G401 (cell line): ENCODE data around the gene NLGN4Y. TPM values are rescaled to one million over a fixed set of nuclear protein-coding genes. Genes with fewer than 3 reads are reported as not detected.
"Not testable (repeated sequence)": the region's sequence is repeated elsewhere in the genome, so short reads cannot be mapped to it uniquely, and the experiment has no call there.

ENCODE experiments used
- DNase-seq: peaks from one replicate; pipeline ENCODE4 v3.0.0-alpha.2; 2015; ENCODE audit warnings: low spot score
- in situ Hi-C: cut with HindIII; loops from 2 replicates; pipeline ENCODE4 v1.10.0; 2016; ENCODE audit warnings: low sequenced_read_pairs, mixed read lengths
- total RNA-seq: library from RNA; depleted of rRNA; stranded (reverse); fragments of >200 nt; shearing (Covaris generic); gene quantifications from 2 replicates; pipeline ENCODE4 v1.2.3, GENCODE V29; 2014

NLGN4Y gene
- total RNA-seq, 1 experiment from 2014 or later: 31.4 TPM

DNA sequence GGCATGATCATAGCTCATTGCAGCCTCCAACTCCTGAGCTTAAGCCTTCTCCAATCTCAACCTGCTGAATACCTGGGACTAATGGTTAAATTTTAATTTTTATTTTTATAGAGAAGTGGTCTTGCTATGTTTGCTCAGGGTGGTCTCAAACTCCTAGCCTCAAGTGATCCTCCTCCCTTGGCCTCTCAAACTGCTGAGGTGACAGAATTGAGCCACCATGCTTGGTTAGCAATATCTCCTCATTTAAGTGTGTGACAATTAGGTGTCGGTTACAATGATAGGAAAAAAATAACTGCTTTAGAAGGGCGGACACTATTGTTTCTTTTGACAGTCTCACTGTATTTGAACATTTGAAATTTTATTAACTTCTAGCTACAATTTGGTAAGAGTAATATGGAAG lies 300.3 kb downstream of the NLGN4Y start:
- in situ Hi-C loops: no loop called here
- DNase-seq: no peak

- in situ Hi-C loops: no loop called here
- DNase-seq: no peak
Measured at GRCh38 chrY:14825728-14826127, 301.4 kb downstream of the NLGN4Y start.

- in situ Hi-C loops: no loop called here
- no peak for DNase-seq
Measured at GRCh38 chrY:14828531-14828930, 304.2 kb downstream of the NLGN4Y start.

DNA sequence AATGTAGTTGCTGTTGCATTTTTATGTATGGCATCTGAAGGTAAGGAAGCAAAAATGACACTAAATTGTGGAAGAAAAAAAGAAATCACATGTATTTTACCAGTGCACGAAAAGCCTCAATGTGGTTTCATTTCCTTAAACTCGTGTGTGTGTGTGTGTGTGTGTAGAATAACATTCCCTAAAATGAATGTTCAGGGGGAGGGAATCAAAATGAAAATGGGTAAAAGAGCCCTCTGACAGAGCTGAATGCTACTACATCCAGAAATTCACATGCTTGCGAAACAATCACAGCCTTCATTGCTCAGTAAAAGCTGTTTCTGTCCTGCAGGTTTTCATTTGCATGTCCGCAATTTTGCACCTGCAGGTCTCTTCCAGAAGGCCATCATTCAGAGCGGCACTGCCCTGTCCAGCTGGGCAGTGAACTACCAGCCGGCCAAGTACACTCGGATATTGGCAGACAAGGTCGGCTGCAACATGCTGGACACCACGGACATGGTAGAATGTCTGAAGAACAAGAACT lies 305.1 kb downstream of the NLGN4Y start:
- DNase-seq: peak; percentile 21
- in situ Hi-C loops: no loop called here

GRCh38 chrY:14834103-14835060 lies 310.1 kb downstream of the NLGN4Y start:
- DNase-seq: peak; percentile 19
- in situ Hi-C loops: no loop called here

GRCh38 chrY:14837466-14837865 lies 313.1 kb downstream of the NLGN4Y start:
- in situ Hi-C loops: no loop called here
- DNase-seq: no peak

DNA sequence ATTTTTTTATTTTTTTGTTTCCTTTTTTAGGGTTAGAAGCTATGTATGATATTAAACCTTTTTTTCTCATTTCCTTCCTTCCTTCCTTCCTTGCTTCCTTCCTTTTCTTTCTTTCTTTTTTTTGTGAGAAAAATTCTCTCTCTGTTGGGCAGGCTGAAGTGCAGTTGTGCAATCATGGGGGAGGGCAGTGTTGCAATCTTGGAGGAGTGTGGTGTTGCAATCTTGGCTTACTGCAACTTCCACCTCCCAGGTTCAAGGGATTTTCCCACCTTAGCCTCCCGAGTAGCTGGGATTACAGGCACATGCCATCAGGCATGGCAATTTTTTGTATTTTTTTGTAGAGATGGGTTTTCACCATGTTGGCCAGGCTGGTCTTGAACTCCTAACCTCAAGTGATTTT lies 326.4 kb downstream of the NLGN4Y start:
- in situ Hi-C loops: no loop called here
- DNase-seq: no peak

DNA sequence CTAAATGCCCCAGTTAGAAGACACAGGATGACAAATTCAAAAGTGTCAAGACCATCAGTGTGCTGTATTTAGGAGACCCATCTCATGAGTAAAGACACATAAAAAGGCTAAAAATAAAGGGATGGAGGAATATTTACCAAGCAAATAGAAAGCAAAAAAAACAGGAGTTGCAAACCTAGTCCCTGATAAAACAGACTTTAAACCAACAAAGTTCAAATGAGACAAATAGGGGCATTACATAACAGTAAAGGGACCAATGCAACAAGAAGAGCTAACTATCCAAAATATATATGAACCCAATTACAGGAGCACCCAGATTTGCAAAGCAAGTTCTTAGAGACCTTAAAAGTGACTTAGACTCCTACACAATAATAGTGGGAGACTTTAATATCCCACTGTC lies 336.1 kb downstream of the NLGN4Y start:
- in situ Hi-C loops: no loop called here
- DNase-seq: no peak

DNA sequence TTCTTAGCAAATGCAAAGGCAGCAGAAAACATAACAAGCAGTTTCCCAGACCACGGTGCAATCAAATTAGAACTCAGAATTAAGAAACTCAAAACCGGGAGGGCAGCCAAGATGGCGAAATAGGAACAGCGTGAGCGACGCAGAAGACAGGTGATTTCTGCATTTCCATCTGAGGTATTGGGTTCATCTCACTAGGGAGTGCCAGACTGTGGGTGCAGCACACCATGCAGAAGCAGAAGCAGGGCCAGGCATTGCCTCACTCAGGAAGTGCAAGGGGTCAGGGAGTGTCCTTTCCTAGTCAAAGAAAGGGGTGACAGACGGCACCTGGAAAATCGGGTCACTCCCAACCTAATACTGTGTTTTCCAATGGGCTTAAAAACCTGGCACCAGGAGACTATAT lies 336.7 kb downstream of the NLGN4Y start:
- DNase-seq, in situ Hi-C loops: not testable (repeated sequence)

GRCh38 chrY:14871971-14872370 lies 347.6 kb downstream of the NLGN4Y start:
- in situ Hi-C loops: no loop called here
- DNase-seq: no peak
